IgD-negative memory B cell (primary cell): Measurements from ENCODE around the gene SYT9. TPM values are rescaled to one million over a fixed set of nuclear protein-coding genes. Genes with fewer than 3 reads are reported as not detected.
"Not testable (repeated sequence)": the region's sequence is repeated elsewhere in the genome, so short reads cannot be mapped to it uniquely, and the experiment has no call there.

Source experiments
- H3K27ac Mint-ChIP-seq, 3 donors: one replicate each; pipeline ENCODE4 v1.8.0; 2020 to 2022; ENCODE audit warnings: mild to moderate bottlenecking in 3 of 3, mixed read lengths in 3 of 3, moderate library complexity in 1 of 3
- H3K27me3 Mint-ChIP-seq: one replicate; pipeline ENCODE4 v1.8.0; 2021; ENCODE audit warnings: mixed read lengths
- H3K36me3 Mint-ChIP-seq: one replicate; pipeline ENCODE4 v1.8.0; 2020; ENCODE audit warnings: mild to moderate bottlenecking, mixed read lengths
- H3K4me1 Mint-ChIP-seq, 3 donors: one replicate each; pipeline ENCODE4 v1.8.0; 2020 to 2022; ENCODE audit warnings: mixed read lengths in 3 of 3, mild to moderate bottlenecking in 1 of 3
- H3K4me3 Mint-ChIP-seq, 4 donors: one replicate each; pipeline ENCODE4 v1.8.0; 2020 to 2022; ENCODE audit warnings: mild to moderate bottlenecking in 4 of 4, mixed read lengths in 4 of 4, moderate library complexity in 3 of 4
- H3K9me3 Mint-ChIP-seq, 3 donors: one replicate each; pipeline ENCODE4 v1.8.0; 2020 to 2021; ENCODE audit warnings: mixed read lengths in 3 of 3, mild to moderate bottlenecking in 1 of 3
- polyA plus RNA-seq: library from polyadenylated mRNA; unstranded; fragments of 300-500 nt; fragmentation: Illumina TruSeq; gene quantifications from one replicate; pipeline ENCODE4 v1.2.3, GENCODE V29; 2021

The SYT9 gene
- polyA plus RNA-seq, 1 donor from 2014 or later, result 0.21 TPM

DNA sequence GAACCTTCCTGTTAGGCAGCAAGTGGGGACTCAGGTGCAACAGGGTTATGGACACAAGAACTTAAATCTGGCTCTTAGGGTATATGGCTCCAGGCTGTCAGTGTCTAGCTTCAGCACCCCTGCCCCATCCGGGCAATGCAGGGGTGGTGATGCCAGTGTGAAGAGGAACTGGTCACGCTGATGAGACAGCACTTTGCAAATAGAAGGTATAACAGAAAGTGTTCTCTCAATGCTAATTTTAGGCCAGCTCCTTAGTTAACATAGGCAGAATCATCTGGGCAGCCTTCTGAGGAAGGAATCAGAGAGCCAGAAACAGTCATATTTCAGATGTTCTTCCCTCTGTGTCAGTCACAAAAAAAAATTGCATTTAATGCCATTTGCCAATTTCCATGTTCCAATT, 41.2 kb downstream of the SYT9 start:
- no peaks in the 10 kb centered on the region for H3K36me3 Mint-ChIP-seq
- H3K27ac Mint-ChIP-seq, result no peak overlapping the region
- H3K9me3 Mint-ChIP-seq, result peaks cover 0 to 10% (median 9%) of the 10 kb centered on the region in 3 donors
- peaks cover 5% of the 10 kb centered on the region for H3K27me3 Mint-ChIP-seq
- H3K4me1 Mint-ChIP-seq, result no peaks in the 10 kb centered on the region
- no peak overlapping the region for H3K4me3 Mint-ChIP-seq

DNA sequence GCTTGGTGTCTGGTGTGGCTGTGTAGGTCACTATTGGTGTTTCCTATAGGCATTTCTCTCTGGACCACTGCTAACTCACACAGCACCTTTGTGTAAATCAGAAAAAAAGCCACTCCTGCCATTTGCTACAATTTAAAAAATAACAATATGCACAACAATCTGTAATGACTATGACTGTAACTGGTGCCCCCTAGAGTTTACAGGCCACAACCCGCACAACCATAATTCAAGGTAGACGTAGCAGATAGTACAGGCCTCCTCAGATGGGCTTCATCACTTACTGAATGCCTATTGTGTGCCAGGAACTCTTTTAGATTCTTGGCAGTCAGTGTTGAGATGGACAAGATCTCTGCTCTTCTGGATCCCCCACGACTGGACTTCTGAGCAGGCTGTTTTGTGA, 47.7 kb downstream of the SYT9 start:
- Mint-ChIP-seq H3K4me3 (no peak overlapping the region), H3K4me1 (no peaks in the 10 kb centered on the region), H3K36me3 (no peaks in the 10 kb centered on the region), H3K9me3 (peaks cover 0 to 7% (median 0%) of the 10 kb centered on the region in 3 donors), H3K27me3 (peaks cover 3% of the 10 kb centered on the region), H3K27ac (no peak overlapping the region)

DNA sequence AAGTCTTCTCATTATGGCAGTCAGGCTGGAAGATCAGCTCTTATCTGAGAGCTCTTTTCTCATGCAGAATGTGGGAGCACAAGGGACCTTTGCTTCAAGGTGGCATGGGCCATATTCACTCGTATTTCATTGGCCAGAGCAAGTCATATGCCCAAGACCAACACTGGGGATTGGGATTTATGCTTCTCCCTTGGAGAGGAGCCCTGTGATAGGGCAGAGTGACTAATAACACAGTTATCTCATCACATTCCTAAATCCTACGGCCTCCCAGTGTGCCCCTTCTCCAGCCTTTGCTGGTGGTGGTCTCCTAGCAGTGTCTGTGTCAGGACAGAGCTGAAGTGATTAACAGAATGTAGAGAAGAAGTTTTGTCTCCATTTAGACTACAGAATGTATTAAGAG, 48.6 kb downstream of the SYT9 start:
- H3K36me3 Mint-ChIP-seq, result no peaks in the 10 kb centered on the region
- H3K27me3 Mint-ChIP-seq, result peaks cover 3% of the 10 kb centered on the region
- no peak overlapping the region for H3K4me3 Mint-ChIP-seq
- no peaks in the 10 kb centered on the region for H3K4me1 Mint-ChIP-seq
- H3K9me3 Mint-ChIP-seq, result peaks cover 0 to under 1% (median 0%) of the 10 kb centered on the region in 3 donors
- H3K27ac Mint-ChIP-seq, result no peak overlapping the region

DNA sequence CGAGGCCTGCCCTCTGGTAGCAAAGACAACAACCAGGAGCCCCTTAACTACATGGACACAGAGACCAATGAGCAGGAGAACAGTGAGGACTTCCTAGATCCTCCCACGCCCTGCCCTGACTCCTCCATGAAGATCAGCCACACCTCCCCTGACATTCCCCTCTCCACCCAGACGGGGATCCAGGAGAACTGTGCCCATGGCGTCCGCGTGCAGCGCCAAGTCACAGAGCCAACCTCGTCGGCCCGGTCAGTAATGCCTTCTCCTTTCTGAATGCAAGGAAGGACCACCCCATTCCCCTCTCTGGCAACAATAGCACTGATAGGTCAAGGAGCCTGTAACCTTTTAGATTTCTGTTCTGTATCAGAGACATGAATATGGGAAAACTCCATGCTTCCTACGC, 51.4 kb downstream of the SYT9 start:
- Mint-ChIP-seq H3K27me3 (no peaks in the 10 kb centered on the region), H3K36me3 (no peaks in the 10 kb centered on the region), H3K9me3 (no peaks in the 10 kb centered on the region), H3K4me1 (peaks cover 0 to 3% (median 3%) of the 10 kb centered on the region in 3 donors), H3K27ac (no peak overlapping the region), H3K4me3 (no peak overlapping the region)

DNA sequence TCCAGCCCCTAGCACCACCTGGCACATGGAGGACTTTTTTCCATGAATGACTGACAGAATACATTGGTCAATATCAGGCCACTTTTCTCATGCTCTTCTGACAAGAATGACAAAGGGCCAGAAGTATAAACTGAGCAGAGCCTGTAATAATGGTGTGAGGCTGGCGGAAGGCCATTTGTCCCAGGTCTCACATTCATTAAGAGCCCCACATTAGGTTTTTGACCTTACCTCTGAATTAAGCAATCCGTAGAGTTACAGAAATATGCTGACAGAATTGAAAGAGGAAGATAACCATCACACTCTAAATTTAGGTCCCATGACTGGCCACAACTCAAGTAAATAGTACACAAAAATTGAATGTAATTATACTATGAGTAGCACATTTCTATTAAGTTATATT, 55.2 kb downstream of the SYT9 start:
- Mint-ChIP-seq H3K9me3 (no peaks in the 10 kb centered on the region), H3K36me3 (no peaks in the 10 kb centered on the region), H3K4me3 (no peak overlapping the region), H3K4me1 (peaks cover 0 to 4% (median 3%) of the 10 kb centered on the region in 3 donors), H3K27ac (no peak overlapping the region), H3K27me3 (peaks cover 4% of the 10 kb centered on the region)

DNA sequence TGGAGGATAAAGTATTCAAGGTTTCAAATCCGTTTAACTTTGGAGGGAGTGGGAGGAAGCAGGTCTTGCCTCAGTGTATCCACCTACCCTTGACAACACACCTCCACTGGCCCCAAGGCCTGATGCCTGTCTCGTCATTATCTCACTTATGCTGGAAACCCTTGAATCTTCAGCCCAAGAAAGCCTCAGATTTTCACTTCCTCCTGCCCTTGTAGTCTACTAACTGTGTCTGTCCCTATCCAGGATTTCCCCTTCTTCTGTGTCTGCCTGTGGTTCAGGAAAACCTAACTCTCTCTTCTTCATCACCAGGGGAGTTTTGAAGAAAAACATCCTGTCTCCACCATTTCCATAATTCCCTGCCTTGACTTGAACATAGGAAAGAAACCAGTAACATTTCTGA, 56.1 kb downstream of the SYT9 start:
- Mint-ChIP-seq H3K4me3 (no peak overlapping the region), H3K27me3 (peaks cover 4% of the 10 kb centered on the region), H3K4me1 (peaks cover 0 to 4% (median 3%) of the 10 kb centered on the region in 3 donors), H3K36me3 (no peaks in the 10 kb centered on the region), H3K9me3 (no peaks in the 10 kb centered on the region), H3K27ac (no peak overlapping the region)

DNA sequence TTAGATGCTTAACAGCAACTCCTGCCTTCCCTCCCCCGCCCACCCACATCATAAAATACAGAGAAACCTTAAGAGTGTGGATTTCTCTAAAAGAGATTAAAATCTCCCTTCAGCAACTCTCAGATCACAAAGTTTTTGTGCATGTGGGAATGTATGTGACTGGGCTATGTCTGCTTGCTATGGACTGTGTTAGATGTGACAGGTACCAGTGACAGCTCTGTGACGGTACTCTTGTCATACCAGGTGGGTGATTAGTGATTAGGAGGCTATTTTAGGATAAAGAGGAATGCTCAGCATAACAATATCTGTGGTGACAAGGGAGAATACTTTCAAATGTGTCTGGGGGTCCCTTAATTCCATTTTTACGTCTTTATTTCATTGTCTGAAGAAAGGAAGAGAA, 60.2 kb downstream of the SYT9 start:
- Mint-ChIP-seq H3K9me3 (peaks cover 2 to 5% (median 4%) of the 10 kb centered on the region in 3 donors), H3K27ac (no peak overlapping the region), H3K36me3 (no peaks in the 10 kb centered on the region), H3K4me1 (peaks cover 0 to 3% (median 1%) of the 10 kb centered on the region in 3 donors), H3K27me3 (peaks cover 9% of the 10 kb centered on the region), H3K4me3 (no peak overlapping the region)

DNA sequence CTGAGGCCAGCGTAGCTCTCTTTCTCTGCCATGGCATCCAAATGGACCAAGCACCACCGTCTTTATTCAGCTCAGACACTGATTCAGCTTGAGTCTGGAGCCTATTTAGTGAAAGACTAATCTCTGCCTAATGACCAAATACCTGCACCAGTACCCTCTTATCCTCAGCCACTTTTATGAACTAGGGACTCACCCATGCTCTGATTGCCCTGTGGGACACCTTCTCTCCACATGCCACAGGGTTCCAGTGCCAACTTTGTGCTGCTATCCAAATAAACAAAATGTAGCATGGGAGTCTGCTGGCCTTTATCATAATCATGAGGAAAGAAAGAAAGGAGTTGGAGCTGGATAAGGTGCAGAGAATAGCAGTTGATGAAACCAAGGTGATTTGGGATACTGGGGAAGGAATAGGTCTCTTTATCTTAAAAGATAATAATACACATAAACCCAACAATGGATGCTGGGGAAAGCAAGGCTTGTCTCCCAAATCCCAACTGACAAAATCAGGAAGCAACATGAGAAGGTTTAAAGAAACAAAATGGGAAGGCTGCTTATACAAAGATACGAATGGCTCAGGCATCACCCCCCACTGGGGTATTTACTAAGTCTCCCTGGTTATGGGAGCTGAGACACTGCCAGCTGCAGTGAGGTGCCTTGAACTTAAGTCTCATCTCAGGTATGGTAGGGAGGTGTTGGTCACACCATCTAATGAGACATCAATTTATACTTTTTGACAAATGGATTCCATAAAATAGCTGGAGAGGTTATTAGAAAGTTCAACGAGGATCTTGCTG, 63.3 kb downstream of the SYT9 start:
- no peaks in the 10 kb centered on the region for H3K36me3 Mint-ChIP-seq
- no peaks in the 10 kb centered on the region for H3K4me1 Mint-ChIP-seq
- H3K27me3 Mint-ChIP-seq, result peaks cover 15% of the 10 kb centered on the region
- H3K4me3 Mint-ChIP-seq, result no peak overlapping the region
- H3K9me3 Mint-ChIP-seq, result peaks cover 5 to 12% (median 6%) of the 10 kb centered on the region in 3 donors
- H3K27ac Mint-ChIP-seq, result no peak overlapping the region

DNA sequence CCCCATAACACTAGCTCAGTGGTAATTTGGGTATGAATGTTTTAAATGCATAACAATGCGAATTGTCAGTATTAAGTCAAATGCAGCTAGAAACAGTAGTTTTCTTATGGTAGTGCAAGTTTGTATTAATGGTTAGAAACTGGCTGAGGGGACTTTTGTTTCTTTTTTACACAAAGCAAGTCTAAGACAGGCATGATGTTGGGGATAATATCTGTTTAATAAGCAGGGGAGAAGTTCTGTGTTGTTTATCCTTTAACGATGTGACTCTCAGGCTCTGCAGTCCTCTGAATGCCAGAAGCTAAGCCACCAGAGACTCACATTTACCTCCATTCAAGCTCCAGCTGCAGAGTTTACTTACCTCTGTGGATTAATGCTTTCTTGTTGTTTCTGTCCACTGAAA, 67.8 kb downstream of the SYT9 start:
- Mint-ChIP-seq H3K4me3 (no peak overlapping the region), H3K36me3 (no peaks in the 10 kb centered on the region), H3K27me3 (peaks cover 12% of the 10 kb centered on the region), H3K4me1 (no peaks in the 10 kb centered on the region), H3K27ac (no peak overlapping the region), H3K9me3 (peaks cover 5 to 12% (median 6%) of the 10 kb centered on the region in 3 donors)

DNA sequence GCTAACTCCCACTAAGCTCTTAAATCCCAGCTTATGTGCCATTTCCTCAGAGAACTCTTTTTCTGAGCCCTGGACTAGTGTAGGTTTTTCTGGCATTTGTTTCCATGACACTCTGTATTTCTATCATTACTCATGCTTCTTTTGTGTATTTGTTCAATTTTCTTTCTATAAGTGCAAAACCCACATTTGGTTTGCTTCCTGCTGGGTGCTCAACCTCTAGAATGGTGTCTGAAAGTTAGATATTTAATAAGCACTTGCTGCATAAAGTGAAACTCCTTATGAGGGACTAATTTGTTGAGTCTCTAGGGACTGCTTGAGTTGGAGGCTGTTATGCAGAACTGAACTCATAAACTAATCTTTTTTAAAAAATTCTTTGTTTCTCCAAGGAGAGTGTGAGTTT, 68.6 kb downstream of the SYT9 start:
- H3K27ac Mint-ChIP-seq, result no peak overlapping the region
- H3K27me3 Mint-ChIP-seq, result peaks cover 12% of the 10 kb centered on the region
- H3K4me3 Mint-ChIP-seq, result no peak overlapping the region
- no peaks in the 10 kb centered on the region for H3K36me3 Mint-ChIP-seq
- no peaks in the 10 kb centered on the region for H3K4me1 Mint-ChIP-seq
- peaks cover 5 to 12% (median 6%) of the 10 kb centered on the region in 3 donors for H3K9me3 Mint-ChIP-seq

DNA sequence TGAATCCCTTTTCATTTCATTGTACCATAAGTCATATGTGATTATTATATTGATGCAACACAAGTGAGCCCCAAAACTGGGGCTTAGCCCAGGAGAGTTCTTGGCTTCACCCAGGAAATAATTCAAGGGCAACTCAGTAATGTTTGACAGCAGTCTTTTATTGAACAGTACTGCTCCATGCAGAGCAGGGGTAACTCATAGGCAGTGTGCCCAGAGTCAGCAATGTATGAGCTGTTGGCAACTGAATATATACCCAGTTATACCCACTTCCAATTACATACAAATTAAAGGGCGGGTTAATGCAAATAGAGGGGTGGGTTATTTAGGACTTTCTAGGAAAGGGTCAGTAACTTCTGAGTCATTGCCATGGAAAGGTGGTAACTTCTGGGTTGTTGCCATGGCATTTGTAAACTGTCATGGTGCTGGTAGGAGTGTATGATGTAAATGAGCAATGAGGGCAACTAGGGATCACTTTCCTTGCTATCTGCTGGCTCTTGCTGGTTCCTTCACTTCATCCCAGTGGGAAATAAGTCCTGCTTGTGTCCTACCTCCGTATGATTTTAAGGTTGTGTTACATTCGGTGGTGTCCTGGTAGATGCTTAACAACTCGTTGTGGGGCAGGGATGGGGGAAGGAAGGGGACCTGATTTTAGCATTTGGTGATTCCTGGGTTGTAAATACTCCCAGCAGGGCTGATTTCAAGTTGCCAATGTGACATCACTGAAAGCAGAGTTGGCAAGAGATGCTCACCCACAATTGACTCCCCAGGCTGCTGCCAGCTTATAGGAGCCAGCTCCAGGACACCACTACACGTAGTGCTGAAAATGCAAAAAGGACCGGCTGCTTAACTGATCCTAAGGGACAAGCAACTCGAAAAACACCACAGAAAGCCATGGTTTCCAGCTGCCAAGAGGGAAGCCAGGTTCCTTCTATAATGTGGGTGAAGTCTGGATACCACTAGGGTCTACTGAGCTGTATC, 70.1 kb downstream of the SYT9 start:
- H3K36me3 Mint-ChIP-seq, result no peaks in the 10 kb centered on the region
- peaks cover 3 to 9% (median 4%) of the 10 kb centered on the region in 3 donors for H3K9me3 Mint-ChIP-seq
- H3K4me3 Mint-ChIP-seq, result no peak overlapping the region
- H3K27ac Mint-ChIP-seq, result no peak overlapping the region
- H3K27me3 Mint-ChIP-seq, result peaks cover 12% of the 10 kb centered on the region
- H3K4me1 Mint-ChIP-seq, result no peaks in the 10 kb centered on the region

DNA sequence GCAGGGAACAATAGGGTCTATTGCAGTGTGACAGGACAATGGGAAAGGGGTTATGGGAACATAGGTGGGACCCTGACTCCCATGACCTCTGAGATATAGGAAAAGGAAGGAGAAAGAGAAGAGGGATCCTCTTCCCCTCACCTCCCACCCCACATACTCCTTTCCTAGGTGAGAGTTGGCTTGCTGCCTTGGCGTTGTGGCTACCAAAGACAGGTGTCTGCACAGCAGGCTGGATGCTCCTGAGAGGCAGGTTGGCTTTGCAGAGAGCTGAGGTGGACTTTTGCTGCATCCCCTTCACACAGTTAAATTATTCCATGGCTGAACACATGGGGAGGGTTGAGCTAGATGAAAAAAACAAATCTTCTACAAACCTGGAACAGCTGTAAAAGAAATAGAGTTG, 80.7 kb downstream of the SYT9 start:
- Mint-ChIP-seq H3K4me3 (no peak overlapping the region), H3K4me1 (no peaks in the 10 kb centered on the region), H3K9me3 (peaks cover 0 to 14% (median 3%) of the 10 kb centered on the region in 3 donors), H3K27me3 (peaks cover 2% of the 10 kb centered on the region), H3K36me3 (no peaks in the 10 kb centered on the region), H3K27ac (no peak overlapping the region)

DNA sequence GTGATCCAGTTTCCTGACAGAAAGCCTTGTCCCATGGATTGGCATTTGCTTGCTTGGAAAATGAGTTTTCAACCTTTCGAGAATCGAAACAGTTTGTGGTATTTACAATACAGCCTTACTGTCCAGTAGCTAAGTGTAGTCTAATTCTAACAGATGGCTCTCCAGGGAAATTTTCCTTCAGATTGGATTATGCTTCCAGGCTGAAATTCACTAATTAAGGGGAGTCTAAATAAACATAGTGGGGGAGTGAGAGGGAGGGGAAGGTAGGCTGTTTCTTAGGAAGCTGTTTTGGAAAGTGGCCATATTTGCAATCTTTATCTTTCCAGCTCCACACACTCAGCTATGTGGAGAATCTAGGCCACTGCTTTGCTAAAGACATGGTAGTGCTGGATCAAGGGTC, 81.3 kb downstream of the SYT9 start:
- H3K4me3 Mint-ChIP-seq, result no peak overlapping the region
- H3K27me3 Mint-ChIP-seq, result peaks cover 2% of the 10 kb centered on the region
- H3K27ac Mint-ChIP-seq, result no peak overlapping the region
- H3K9me3 Mint-ChIP-seq, result peaks cover 0 to 14% (median 3%) of the 10 kb centered on the region in 3 donors
- H3K4me1 Mint-ChIP-seq, result no peaks in the 10 kb centered on the region
- no peaks in the 10 kb centered on the region for H3K36me3 Mint-ChIP-seq

DNA sequence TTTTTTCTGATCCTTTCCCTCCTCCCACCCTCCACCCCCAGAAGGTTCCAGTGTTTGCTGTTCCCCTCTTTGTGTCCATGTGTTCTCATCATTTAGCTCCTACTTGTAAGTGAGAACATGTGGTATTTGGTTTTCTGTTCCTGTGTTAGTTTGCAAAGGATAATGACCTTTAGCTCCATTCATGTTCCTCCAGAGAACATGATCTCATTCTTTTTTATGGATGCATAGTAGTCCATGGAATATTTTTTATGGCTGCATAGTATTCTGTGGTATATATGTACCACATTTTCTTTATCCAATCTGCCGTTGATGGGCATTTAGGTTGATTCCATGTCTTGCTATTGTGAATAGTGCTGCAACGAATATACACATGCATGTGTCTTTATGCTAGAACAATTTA, 83.7 kb downstream of the SYT9 start:
- H3K36me3 Mint-ChIP-seq, H3K4me1 Mint-ChIP-seq, H3K27me3 Mint-ChIP-seq, H3K4me3 Mint-ChIP-seq, H3K27ac Mint-ChIP-seq: not testable (repeated sequence)
- peaks cover 6 to 16% (median 7%) of the 10 kb centered on the region in 3 donors for H3K9me3 Mint-ChIP-seq

DNA sequence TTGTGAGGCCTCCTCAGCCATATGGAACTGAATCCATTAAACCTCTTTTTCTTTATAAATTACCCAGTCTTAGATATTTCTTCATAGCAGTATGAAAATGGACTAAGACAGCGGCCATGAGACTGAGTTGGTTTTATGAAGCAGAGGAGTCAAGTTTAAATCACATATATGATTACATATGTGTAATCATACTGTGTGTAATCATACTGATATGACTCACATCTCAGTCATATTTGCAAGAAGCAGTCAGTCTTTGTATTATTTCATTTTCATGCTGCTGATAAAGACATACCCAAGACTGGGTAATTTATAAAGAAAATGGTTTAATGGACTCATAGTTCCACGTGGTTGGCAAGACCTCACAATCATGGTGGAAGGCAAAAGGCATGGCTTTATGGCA, 89.8 kb downstream of the SYT9 start:
- H3K36me3 Mint-ChIP-seq, result peaks cover 4% of the 10 kb centered on the region
- no peak overlapping the region for H3K4me3 Mint-ChIP-seq
- no peak overlapping the region for H3K27ac Mint-ChIP-seq
- H3K4me1 Mint-ChIP-seq, result no peaks in the 10 kb centered on the region
- H3K27me3 Mint-ChIP-seq, result peaks cover 9% of the 10 kb centered on the region
- peaks cover 9 to 12% (median 10%) of the 10 kb centered on the region in 3 donors for H3K9me3 Mint-ChIP-seq
